ENCODE data around the gene TRMU. TPM values are rescaled to one million over a fixed set of nuclear protein-coding genes. Genes with fewer than 3 reads are reported as not detected.

Gene TRMU
- total RNA-seq, 1 donor from 2014 or later: 38.2 TPM

GRCh38 chr22:46292173-46292572, 43.3 kb upstream of the TRMU start:
- TF ChIP-seq CTCF (IDR thresholded peaks at IDR 0.05): no peak
- Mint-ChIP-seq H3K27ac (ENCODE audit: unreplicated experiment) (no peak overlapping the region), H3K27me3 (ENCODE audit: unreplicated experiment) (no peaks in the 10 kb centered on the region), H3K9me3 (ENCODE audit: unreplicated experiment) (peaks cover 2% of the 10 kb centered on the region), H3K4me3 (ENCODE audit: unreplicated experiment) (no peak overlapping the region), H3K36me3 (ENCODE audit: unreplicated experiment) (peaks cover 18% of the 10 kb centered on the region), H3K4me1 (ENCODE audit: unreplicated experiment) (peaks cover 26% of the 10 kb centered on the region)
- DNase-seq (ENCODE audit: extremely low spot score, unreplicated experiment): no peak

- Mint-ChIP-seq H3K27ac (ENCODE audit: unreplicated experiment) (peak overlapping the region; percentile 3), H3K36me3 (ENCODE audit: unreplicated experiment) (peaks cover 18% of the 10 kb centered on the region), H3K4me3 (ENCODE audit: unreplicated experiment) (no peak overlapping the region), H3K4me1 (ENCODE audit: unreplicated experiment) (peaks cover 31% of the 10 kb centered on the region), H3K9me3 (ENCODE audit: unreplicated experiment) (peaks cover 2% of the 10 kb centered on the region), H3K27me3 (ENCODE audit: unreplicated experiment) (no peaks in the 10 kb centered on the region)
- DNase-seq (ENCODE audit: extremely low spot score, unreplicated experiment): no peak
- no peak for TF ChIP-seq CTCF (IDR thresholded peaks at IDR 0.05)
Measured at GRCh38 chr22:46292732-46293131, 42.8 kb upstream of the TRMU start.

GRCh38 chr22:46293577-46294260, 41.8 kb upstream of the TRMU start:
- no peak overlapping the region for H3K4me3 Mint-ChIP-seq (ENCODE audit: unreplicated experiment)
- peaks cover 2% of the 10 kb centered on the region for H3K9me3 Mint-ChIP-seq (ENCODE audit: unreplicated experiment)
- H3K4me1 Mint-ChIP-seq (ENCODE audit: unreplicated experiment): peaks cover 34% of the 10 kb centered on the region
- H3K27me3 Mint-ChIP-seq (ENCODE audit: unreplicated experiment): no peaks in the 10 kb centered on the region
- DNase-seq (ENCODE audit: extremely low spot score, unreplicated experiment): no peak
- H3K27ac Mint-ChIP-seq (ENCODE audit: unreplicated experiment): peak overlapping the region; percentile 41
- no peak for TF ChIP-seq CTCF (IDR thresholded peaks at IDR 0.05)
- H3K36me3 Mint-ChIP-seq (ENCODE audit: unreplicated experiment): peaks cover 18% of the 10 kb centered on the region

GRCh38 chr22:46294784-46295183, 40.7 kb upstream of the TRMU start:
- H3K4me3 Mint-ChIP-seq (ENCODE audit: unreplicated experiment): no peak overlapping the region
- no peak for TF ChIP-seq CTCF (IDR thresholded peaks at IDR 0.05)
- peaks cover 40% of the 10 kb centered on the region for H3K4me1 Mint-ChIP-seq (ENCODE audit: unreplicated experiment)
- no peaks in the 10 kb centered on the region for H3K27me3 Mint-ChIP-seq (ENCODE audit: unreplicated experiment)
- peak overlapping the region; percentile 62 for H3K27ac Mint-ChIP-seq (ENCODE audit: unreplicated experiment)
- peaks cover 2% of the 10 kb centered on the region for H3K9me3 Mint-ChIP-seq (ENCODE audit: unreplicated experiment)
- no peak for DNase-seq (ENCODE audit: extremely low spot score, unreplicated experiment)
- H3K36me3 Mint-ChIP-seq (ENCODE audit: unreplicated experiment): peaks cover 18% of the 10 kb centered on the region

- Mint-ChIP-seq H3K36me3 (ENCODE audit: unreplicated experiment) (peaks cover 18% of the 10 kb centered on the region), H3K27ac (ENCODE audit: unreplicated experiment) (peak overlapping the region; percentile 97), H3K4me1 (ENCODE audit: unreplicated experiment) (peaks cover 42% of the 10 kb centered on the region), H3K27me3 (ENCODE audit: unreplicated experiment) (no peaks in the 10 kb centered on the region), H3K4me3 (ENCODE audit: unreplicated experiment) (peak overlapping the region; percentile 89), H3K9me3 (ENCODE audit: unreplicated experiment) (peaks cover 2% of the 10 kb centered on the region)
- DNase-seq (ENCODE audit: extremely low spot score, unreplicated experiment): no peak
- no peak for TF ChIP-seq CTCF (IDR thresholded peaks at IDR 0.05)
Measured at GRCh38 chr22:46295277-46295971, 40.1 kb upstream of the TRMU start.

Data from osteocyte (in vitro differentiated cells).